GM12873 (cell line): ENCODE data around the gene ATXN7L1.
A peak's percentile ranks its signal among the peaks of the same experiment; 100 is the strongest.

Experiments used
- CTCF ChIP-seq: IDR thresholded peaks from 2 replicates; pipeline ENCODE4 v1.5.1; 2012; ENCODE audit warnings: low read depth, mild to moderate bottlenecking, moderate library complexity, low read length, control low read depth; ENCODE audit not compliant: insufficient read depth; ENCODE audit errors: missing control alignments

The ATXN7L1 gene

DNA sequence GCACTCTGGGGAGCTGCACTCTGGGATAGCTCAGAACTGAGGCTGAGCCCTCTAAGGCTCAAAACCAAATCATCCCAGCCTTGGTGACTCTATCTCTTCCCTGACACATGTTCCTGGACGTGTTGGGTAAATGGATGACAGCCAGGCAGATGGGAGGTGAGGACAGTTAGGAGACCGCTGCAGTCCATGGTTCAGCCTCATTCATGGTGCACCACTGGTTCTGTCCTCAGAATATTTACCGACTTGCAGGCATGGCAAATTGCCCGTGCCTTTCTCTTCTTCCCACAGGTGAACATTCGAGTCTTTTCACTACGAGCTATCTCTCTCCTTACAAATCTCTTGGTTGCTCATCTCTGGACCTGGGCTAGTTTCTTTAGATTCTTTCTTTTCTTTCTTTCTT, 214.8 kb downstream of the ATXN7L1 start:
- no peak for TF ChIP-seq CTCF

DNA sequence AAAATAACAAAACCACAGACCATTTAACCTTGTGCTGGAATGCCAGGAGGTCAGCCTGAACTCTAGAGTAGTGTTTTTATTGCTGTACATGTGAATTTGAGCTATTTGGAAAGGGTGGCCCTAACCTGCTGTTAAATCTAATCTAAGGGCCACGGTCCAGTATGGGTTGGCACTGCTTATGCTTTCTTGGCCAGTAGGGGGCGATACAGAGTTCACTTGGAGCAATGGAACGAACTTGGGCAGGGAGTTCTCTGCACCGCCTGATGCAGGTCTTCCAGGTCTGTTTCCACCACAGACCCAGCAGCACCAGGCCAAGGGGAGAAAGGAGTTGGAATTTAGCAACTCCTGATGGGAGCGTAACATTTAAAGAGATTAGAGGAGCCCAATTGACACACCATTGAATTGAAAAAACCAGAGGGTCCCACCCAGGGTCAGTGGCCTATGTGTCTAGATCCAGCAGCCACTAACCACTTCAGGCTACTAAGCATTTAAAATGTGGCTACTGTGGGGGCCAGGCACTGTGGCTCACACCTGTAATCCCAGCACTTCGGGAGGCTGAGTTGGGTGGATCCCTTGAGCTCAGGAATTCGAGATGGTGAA, 219.4 kb downstream of the ATXN7L1 start:
- peak; percentile 88 for TF ChIP-seq CTCF

DNA sequence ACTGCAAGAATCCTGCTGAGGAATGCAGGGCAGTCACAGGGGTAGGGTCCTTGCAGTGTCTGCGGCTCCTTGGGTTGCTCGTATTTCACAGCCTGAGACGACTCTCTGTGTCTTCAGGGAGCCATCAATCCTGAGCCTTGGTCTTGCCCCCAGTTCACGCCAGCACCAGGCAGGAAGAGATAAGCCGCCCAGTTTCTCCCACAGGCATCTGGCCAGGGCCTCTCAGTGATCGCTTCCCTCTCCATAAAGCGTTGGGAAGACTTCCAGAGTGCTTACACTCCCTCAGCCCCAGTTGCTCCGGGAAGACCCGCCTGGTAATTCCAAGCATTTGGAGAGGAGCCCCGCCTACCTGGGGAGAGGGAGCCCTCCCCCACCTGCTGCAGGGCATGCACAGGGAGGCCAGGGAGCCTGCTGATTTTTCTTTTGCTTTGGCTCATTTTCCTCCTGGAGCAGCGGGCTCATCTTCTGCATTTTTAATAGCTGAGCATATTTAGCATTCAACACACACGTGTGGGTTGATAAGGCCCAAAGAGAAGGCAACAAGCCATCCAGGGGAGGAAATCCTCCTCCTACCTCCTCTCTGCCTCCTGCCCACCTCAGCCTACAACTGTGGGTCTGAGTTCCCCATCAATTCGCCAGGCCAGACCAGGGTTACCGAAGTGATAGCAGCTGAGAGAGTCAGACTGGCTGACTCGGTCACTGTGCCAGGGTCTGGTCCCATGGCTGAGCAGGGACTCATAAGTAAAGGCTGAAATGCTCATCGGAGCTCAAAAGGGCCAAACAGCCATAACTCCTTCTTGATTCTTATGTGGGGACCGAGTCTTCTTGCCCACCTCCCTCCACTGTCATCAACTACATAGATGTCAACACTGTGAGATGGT, 220.7 kb downstream of the ATXN7L1 start:
- no peak for TF ChIP-seq CTCF

DNA sequence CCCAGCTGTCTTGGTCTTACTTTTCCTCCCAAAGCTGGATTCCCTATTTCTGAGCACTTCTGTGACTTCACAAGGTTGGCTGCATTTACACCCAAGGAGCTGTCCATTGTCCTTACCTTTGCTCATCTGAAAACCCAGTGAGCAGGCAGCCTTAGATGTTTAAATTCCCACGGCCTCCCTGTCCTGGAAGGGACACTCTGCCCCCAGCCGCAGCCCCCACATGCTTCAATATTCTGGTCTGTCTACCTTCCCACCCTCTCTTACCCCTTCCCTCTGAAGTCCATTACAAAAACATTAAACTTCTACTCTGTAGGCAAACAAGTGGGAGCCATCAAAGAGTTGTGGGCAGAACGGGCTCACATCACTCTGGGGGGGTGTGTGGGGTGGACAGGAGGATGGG, 221.3 kb downstream of the ATXN7L1 start:
- no peak for TF ChIP-seq CTCF

GRCh38 chr7:105654095-105654686, 222.2 kb downstream of the ATXN7L1 start:
- TF ChIP-seq CTCF = no peak

DNA sequence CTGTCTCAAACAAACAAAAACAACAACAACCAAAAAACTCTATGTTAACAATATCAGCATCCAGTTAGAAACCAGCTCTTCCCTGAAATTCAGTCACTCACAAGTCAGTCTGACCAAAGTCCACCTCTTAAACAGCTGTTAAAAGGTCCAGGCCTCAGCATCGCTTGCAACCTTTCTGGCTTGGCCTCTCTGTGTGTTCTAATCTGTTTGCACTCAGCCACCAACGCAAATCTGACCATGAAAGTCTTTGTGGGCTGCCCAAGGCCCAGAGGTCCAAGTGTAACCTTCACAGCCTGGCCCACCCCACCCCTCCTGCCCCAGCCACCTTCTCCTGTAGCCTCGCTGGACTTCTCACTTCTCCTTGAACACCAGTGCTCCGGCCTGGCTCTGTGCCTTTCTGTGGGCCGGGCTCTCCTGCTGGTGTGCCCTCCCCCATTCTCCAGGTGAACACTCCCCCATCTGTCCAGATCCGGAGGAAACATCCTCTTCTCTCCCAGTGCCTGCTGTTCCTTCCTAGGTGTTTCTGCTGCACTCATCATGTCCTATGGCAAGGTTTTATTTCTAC, 222.9 kb downstream of the ATXN7L1 start:
- TF ChIP-seq CTCF = no peak
